Muscle of back (tissue), 11 donors: ENCODE results near the gene ZCCHC14. TPM values are rescaled to one million over a fixed set of nuclear protein-coding genes. Genes with fewer than 3 reads are reported as not detected.
A peak's percentile ranks its signal among the peaks of the same experiment; 100 is the strongest.

ENCODE experiments used
- DNase-seq, 3 donors: peaks; one replicate each; pipeline versions ENCODE4 v3.0.0 to v3.0.0-alpha.2; 2013
- polyA plus RNA-seq, 10 donors: library from polyadenylated mRNA; unstranded; fragments of 120-200 nt; gene quantifications; one replicate each; pipeline ENCODE4 v1.2.1, GENCODE V29; 2013; ENCODE audit not compliant: insufficient read length in 10 of 10

The ZCCHC14 gene
- polyA plus RNA-seq, 10 donors, result 16.0 to 22.1 (median 18.1) TPM

DNA sequence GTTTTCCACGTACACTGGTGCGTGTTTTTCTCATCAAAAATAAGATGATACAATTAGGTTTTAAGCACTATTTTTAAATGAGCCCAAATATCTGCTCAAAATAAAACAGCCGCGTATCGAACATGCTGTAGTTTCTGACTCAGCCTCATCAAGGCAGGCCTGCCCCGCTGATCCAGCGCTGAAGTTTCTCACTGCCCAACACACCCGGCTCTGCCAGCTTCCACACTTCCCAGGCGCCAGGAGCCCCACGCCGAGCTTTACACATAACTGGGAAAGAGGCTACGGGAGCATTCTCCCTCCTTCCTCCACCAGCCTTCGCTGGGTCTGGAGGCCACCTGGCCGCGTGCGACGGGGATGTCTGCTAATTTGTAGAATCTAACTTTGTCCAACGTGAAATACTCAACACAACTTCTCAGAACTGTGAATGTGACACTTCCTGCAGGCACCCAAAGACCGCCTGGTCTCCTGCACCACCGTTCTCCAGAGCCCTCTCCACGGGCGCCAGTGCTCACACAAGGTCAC lies 58.6 kb downstream of the ZCCHC14 start:
- DNase-seq, result no peak

DNA sequence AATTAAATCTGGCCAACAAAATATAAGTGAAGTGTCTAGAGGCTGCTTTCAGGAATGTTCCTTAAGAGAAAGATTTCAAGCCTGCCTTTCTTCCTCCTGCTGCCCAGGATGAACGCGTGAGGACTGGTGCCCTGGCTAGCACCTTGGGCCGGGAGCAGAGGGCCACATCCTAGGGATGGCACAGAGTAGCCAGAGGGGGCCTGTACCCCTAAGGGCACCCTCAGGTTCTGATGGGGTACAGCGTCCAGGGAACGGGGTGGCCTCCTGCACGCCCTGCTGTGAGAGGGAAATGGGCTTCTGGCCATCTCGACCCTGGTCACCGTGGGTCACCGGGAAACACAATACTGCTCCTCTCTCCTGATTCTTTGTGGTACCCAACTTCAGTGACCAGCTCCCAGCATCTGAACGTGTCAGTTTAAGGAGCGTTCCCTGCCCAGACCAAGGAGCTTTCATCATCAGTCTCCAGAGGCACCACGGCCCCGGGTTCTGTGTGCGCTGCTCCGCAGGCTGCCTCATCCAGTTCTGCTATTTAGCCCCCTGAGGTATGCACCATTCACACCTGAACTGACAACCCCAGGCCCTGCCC lies 60.4 kb downstream of the ZCCHC14 start:
- DNase-seq, result no peak

DNA sequence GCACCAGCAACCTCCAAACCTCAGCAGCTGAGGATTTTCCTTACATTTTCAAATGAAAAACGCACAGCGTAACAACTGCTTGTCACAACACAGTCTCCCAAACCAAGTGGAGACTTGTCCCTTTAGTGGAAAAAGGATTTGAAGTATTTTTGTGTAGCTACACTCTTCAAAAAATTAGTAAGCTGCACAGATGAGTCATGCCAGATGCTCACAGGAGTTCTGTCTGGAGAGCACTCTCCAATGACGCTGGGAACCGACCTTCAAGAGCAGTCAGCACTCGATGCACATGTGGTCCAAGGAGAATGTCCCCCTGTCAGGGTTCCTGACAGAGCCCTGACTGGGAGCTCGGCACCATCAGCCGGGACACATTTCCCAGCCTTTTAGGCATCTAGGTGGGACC lies 60.9 kb downstream of the ZCCHC14 start:
- peak in 1 of 3 donors; percentile 52 for DNase-seq

DNA sequence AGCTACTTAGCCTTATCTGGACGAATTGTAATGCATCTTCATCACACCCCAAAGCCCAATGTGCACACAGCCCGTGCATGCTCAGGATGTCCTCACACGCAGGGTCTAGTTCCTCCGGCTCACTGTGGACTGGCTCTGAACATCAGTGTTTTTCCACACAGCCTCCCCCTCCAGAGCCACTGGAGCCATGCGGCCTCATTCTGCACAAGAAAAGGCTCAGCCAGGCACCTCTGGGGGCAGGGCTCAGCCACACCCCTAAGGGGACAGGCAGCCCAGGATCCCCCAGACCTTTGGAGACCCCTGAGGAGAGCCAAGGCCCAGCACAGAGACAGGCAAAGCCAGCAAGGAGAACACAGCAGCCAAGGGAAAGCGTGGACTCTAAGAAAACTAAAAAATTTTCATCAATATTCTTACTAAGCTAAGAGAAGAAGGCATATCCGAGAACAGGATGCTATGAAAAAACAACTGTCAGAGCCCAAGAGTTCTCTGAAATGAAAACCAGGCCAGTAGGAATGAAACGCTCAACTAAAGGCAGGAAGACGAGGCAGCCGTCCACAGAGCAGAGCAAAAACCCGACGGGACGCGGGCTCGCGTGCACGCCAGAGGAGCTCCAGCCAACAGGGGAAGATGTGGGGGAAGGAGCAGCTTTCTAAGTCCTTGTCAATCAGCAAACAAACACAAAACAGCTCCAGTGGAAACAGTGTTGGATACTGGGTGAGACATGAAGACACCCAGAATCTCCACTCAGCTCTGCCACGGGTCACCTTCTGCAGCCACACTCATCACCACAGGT lies 66.2 kb downstream of the ZCCHC14 start:
- DNase-seq, result no peak

DNA sequence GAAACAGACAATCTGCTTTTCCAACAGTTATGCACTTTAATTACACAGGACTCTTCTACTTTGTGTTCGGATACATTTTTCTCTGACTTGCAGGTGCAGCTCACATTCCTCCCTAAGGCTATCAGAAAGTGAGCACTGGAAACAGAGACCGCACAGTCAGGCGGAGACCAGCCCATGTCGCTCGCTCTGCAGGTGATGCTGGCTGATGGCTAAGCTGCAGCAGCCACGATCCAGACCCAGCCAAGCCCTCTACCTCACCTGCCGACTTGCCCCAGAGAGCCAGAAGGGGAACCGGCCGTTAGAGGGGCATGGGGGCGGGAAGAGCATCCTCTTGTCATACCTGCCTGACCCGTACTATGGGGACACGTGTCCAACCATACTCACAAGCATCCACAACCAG lies 66.9 kb downstream of the ZCCHC14 start:
- no peak for DNase-seq

DNA sequence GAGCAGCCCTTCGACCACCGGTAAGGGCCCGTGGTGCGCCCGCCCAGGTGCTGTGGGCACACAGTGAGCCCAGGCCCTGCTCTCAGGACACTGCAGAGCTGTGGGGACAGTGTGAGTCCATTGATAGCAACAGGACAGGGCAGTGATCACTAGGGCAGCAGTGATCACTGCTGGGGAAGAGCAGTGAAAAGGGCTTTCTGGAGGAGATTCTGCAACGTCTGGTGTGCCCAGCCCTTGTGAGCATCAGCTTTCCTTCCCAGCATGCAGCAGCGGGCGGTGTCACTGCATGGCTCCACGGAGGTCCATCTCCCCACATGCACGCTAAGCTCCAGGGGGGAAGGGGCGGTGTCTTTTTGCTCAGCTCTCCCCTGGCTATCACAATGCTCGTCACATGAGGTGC lies 68.6 kb downstream of the ZCCHC14 start:
- DNase-seq, result no peak

DNA sequence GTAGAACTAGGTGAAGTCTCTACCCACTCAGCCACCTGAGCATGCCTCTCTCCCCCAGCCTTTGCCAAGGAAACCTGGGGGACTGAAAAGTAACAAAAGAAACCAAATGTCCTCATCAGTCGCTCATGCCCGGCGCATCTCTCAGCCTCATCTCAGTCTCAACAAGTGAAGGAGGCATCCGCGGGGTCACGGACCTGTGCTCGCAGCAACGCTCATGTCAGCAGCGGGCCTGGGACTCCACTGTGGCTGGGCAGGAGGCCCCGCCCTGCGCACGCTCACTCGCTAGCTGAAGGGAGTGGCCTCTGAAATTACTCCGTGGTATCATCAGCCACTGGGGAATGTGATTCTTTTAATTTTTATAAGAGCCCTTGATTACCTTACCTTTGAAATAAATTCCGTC lies 69.4 kb downstream of the ZCCHC14 start:
- DNase-seq, result no peak

DNA sequence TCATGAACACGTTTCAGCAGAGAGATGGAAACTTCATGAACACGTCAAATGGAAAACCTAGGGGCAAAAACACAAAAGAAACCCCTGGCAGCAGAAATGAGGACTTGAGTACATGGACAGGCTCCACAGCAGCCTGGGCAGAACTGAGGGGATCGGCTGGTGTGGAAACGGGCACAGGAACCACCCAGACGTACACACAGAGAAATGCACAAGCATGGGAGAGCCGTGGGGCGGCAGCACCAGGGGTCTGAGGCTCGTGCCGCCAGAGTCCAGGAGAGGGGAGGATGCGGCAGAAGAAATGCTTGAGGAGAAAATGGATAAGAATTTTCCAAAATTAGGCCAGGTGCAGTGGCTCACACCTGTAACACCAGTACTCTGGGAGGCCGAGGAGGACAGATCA lies 70.7 kb downstream of the ZCCHC14 start:
- DNase-seq, result no peak

DNA sequence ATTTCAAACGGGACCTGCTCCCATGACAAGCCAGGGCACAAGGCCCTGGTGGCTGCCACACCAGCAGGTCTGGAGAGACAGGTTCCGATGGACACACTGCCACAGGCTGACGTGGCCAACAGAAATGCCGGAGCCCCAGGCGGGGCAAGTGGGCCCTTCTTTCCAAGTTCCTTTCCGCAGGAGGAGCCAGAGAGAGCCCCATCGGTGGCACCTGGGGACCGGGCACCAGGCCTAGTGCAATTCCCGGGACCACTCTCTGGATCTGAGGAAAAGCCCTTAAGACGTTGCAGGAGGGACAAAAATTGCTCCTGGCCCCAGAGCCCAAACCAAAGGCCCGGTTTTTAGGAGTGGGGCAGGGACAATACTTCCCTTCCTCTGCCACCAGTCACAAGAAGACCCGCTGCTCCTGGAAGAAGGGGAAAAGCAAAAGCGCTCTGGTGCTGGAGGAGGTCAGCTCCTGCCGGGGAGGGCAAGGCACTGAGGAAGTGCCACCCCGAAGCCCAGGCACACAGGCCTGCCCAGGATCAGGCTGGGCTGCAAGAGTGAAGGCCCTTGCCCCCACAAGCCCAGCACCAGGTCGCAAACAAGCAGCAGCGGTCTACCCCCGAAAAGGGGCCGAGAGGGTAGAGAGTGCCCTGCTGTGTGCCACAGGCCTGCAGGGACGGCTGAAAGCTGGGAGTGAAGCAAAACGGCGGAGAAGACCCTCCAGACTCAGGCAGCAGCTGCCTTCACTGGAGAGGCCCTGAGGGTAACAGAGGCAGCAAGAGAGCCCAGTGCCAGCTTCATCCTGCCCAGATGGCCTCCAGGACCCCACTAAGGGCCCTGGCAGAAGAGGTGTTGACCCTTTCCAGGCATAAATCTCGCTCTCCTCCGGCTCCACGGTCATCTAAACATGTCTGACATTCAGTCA lies 71.6 kb downstream of the ZCCHC14 start:
- no peak for DNase-seq

DNA sequence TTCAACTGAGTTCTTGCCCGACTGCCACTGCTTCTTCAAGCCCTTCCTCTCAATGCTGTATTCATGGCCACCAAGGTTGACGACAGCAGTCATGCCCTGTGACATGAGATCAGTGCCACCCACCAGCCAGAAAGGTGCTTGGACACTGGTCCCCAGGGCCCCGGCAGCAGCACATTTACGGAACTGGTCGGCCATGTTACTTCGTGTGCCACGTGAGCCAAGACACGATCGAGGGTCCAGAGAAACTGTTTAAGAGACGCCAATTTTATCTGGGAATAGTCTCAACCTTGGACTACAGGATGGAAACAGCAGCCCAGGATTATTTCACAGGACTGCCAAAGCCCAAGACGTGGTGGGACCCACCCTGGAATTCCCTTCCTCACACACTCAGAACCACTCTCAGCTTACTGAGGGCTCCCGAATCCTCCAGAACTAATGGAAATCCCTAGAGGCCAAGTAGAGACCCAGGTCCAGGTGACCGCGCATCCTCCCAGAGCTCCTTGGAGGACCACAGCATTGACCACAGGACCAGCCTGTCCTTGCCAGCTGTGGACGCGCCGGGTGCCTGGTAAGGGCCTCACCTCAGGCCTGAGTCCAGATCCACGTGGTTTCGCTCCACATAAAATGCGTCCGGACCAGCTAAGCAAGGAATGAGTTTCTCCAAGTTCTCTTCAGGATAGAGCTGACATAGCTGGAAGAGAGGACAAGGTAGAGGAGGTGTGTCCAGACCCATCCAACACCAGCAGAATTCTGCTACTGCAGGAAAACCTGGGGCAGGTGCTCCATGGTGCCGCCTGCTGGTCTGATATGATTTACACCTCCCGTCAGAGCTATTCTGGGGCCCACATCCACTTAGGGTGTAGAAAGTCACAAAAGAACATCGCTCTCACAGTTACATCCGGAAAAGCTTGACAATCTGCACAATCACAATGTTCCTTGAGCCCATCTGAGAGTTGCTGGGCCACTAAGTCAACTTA lies 72.5 kb downstream of the ZCCHC14 start:
- peak in 1 of 3 donors; percentile 34 for DNase-seq

DNA sequence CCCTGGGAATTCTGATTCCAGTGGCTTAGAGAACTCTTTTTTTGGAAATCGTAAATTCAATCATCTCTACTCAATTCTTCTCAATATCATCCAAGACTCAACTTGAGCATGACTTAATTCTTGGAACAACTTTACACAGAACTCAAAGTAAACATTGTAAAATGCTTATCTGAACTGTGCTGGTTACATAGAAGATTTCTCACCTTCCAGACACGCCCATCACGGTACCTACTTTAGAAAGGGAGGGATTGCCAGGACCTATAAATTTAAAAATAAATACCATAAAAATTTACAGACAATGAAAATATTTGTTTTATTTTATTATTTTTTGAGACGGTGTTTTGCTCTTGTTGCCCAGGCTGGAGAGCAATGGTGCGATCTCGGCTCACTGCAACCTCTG lies 74.2 kb downstream of the ZCCHC14 start:
- DNase-seq, result no peak

DNA sequence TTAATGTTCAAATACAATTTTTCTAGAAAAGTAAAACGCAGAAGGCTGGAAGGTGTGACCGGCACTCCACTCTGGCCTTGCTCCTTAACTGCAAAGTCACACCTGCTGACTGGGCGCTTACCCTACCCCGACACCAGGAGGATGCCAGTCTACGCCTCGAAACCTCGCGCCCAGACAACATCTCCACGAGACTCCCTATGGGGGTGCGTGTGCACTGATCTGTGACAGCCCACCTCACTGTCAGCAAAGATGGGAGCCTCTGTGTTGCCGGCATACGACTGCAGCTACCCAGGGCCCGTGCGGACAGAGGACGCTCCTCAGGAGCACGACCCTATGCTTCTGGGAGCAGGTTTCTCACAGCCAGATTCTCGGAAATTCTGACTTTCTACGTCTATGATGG lies 74.6 kb downstream of the ZCCHC14 start:
- DNase-seq, result no peak

DNA sequence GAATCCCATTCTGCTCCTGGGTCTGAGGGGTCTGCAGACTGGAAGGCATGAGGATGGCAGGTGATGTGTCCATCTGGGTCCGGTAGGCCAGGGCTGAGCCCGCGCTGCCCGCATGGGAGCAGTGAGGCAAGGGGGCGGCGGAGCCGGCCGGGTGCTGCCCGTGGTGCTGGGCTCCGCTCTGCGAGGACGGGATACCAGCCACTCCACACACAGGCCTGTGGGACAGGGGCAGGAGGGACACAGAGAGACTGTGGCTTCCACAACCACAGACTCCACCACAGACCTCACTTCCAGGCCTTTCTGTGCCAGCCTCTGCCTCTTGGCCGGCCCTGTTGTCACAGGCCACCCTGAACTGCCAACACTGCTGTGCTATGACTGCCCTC lies 75.3 kb downstream of the ZCCHC14 start:
- DNase-seq, result no peak

DNA sequence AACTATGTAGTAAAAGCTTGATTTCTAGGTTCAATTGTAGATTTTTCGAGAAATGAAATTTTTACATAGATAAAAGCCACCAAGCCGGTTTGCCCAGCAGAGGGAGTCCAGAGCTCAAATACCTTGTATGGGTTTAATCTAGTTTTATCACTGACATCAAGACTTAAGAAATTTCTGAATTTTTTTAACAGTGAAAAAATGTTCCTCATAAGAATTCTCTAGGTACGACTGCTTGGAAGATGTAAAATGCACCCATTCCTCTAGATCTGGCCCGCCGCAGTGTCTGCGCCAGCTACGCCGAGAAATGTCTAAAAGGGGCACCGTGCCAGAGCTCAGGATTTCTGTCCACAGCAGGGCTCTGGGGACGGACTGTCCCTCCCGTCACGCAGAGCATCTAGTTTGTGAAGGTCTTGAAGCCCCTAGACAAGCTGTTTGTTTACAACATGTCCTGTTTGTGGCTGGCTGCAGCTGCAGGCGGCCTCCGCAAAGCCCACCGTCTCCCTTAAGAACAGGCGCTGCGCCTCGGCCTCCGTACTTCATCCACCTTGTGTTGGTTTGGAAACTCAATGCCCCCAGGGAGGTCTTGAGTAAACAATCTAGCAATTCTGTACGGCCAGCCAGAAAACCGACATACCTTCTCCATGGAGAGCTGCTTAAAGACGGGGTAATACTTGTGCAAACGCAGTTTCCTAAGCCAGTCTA lies 75.8 kb downstream of the ZCCHC14 start:
- DNase-seq, result peak in 2 of 3 donors; percentile 21 to 65

DNA sequence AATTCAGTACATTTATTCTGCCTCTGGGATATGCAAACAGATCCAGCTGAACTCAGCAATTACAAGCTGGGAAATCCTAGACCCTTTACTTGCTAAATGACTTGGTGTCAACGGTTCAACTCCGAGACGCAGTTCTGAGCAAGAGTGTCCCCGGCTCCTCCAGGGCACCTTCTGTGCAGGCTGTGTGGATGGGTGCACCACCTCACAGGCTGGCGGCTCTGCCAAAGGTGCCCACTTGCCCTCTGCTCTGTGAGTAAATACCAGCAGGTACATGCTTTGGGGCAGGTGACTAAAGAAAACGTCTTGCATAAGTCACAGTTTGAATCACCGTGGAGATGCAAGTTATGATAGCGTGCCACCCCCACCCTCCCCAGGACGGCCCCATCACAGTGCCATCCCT lies 77.4 kb downstream of the ZCCHC14 start:
- no peak for DNase-seq

DNA sequence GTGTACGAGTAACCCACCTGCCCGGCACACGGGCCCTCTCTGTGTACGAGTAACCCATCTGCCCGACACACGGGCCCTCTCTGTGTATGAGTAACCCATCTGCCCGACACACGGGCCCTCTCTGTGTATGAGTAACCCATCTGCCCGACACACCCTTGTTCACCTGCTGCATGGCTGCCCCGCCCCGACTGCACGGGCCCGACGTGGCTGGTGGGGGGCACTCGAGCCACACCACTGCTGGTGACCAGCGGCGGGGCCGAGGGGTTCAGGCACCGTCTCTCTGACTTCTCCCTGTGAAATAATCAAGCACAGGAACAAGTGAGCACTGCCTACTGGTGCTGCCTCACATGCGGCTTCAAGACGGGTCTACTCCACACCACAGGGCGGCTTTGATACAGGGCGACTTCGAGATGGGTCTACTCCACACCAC lies 78.6 kb downstream of the ZCCHC14 start:
- no peak for DNase-seq

DNA sequence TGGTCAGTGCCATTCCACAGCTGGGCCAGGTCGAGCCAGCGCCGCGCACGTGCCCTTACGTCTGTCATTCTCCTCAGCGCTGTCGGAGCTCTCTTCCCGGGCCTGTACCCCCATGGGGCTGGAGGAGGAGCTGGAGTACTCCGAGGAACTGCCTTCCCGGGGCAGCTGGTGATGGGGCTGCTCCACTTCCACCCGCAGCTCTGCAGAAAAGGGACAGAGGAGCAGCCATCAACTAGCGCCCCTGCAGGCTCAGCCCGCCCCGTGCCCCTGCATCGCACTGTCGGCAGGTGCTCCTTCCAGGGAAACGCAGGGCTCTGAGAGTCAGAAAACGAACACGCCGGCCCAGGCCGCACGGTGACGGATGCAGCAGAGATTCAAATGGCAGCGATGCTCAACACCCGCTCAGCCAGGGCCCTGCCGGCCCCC lies 79.8 kb downstream of the ZCCHC14 start:
- DNase-seq, result no peak

DNA sequence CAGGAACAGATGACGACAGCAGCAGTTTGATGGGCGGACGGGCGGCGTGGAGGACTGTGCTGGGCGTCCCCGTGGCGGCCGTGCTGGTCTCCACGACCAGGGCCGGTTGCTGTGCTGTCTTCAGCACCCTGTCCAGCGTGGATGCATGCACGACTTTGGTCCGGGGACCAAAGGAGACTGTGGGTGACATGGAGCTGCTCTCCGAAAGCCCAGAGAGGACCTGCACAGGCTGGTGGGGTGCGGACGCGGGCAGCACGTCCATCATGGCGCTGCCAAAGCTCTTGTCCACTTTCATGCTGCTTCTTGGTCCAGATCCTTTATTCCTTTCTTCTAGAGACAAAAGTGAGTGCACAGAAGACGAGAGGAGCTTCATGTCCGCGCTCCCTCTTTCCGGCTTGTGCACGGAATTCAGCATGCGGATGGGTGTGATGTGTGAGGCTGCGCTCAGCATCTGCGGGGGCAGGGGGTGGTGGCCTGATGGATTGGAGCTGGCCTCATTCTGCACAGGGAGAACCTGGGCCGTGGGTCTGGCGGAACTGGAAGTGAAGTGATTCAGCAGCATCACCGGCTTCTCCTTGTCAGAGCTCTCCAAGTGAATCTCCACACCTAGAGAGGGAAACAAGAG lies 80.3 kb downstream of the ZCCHC14 start:
- no peak for DNase-seq

DNA sequence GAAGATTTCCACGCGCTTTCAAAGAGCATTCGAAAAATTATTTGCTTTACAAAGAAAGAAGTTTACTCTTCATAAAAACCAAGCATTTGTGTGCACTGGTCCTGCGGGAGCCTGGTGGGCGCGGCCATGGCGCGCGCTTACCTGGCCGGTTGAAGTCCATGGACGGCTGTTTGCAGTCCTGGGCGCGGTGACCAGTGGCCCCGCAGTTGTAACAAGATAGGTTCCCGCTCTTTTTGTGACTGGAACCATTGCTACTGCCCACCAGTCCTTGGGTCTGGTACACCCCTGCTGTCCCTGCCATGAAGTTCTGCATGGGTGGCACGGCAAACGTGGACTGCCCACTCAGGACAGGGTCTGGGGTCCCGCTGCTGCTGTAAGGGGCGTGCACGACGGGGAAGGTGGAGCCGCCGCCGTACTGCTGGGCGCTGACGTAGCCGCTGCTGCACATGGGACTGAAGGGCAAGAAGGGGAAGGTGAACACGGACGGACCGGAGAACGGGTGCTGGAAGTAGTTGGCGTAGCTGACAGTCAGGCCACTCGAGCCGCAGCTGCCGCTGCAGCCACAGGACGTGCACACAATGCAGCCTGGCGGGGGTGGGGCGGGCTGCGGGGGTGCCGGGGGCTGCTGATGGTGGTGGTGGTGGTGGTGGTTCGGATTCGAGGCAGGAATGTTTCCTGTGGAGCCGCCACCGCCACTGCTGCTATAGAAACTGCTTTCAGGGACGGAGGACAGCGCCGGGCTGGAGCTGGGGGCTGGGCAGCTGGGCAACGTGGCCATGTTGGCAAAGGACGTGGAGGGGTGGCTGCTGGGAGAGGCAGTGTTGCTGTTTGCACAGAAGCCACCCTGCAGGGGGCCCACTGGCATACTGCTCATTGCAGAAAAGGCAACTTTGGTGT lies 81.2 kb downstream of the ZCCHC14 start:
- no peak for DNase-seq
